Activated CD8-positive, alpha-beta T cell treated with anti-CD3 and anti-CD28 coated beads for 36 hours (primary cell): ENCODE measurements around the gene TLCD1. TPM values are rescaled to one million over a fixed set of nuclear protein-coding genes. Genes with fewer than 3 reads are reported as not detected.

Experiments used
- ATAC-seq: fragments of 200-7000 bp; cut with Tn5 transposase; one replicate; pipeline ENCODE4 v1.10.0; 2021; ENCODE audit warnings: mild to moderate bottlenecking, moderate library complexity
- CTCF ChIA-PET: fragments of 350-600 bp; sonication (Branson Sonifier 250); formaldehyde crosslinking; loops from one replicate; lab custom pipeline; 2021; ENCODE audit warnings: antibody characterized with exemption; lab: Charles Lee
- POLR2A ChIA-PET: fragments of 350-600 bp; sonication (Branson Sonifier 250); formaldehyde crosslinking; loops from one replicate; lab custom pipeline; 2021; ENCODE audit warnings: antibody characterized with exemption; lab: Charles Lee
- DNase-seq: peaks from one replicate; pipeline ENCODE4 v3.0.0-alpha.2; 2020
- H3K27ac Mint-ChIP-seq: one replicate; pipeline ENCODE4 v1.8.0; 2021; ENCODE audit warnings: mild to moderate bottlenecking, mixed read lengths
- H3K27me3 Mint-ChIP-seq: one replicate; pipeline ENCODE4 v1.8.0; 2021; ENCODE audit warnings: mixed read lengths
- H3K36me3 Mint-ChIP-seq: one replicate; pipeline ENCODE4 v1.8.0; 2021; ENCODE audit warnings: low read depth, mixed read lengths
- H3K4me1 Mint-ChIP-seq: one replicate; pipeline ENCODE4 v1.8.0; 2021; ENCODE audit warnings: low read depth, mixed read lengths
- H3K4me3 Mint-ChIP-seq: one replicate; pipeline ENCODE4 v1.8.0; 2021; ENCODE audit warnings: mild to moderate bottlenecking, moderate library complexity, mixed read lengths
- H3K9me3 Mint-ChIP-seq: one replicate; pipeline ENCODE4 v1.8.0; 2021; ENCODE audit warnings: mixed read lengths
- intact Hi-C: fragments of 100-400 bp; cut with micrococcal nuclease; formaldehyde crosslinking; loops from one replicate; pipeline ENCODE4 v1.10.0; 2022
- total RNA-seq, 2 experiments: library from RNA; stranded (reverse); gene quantifications; one replicate each; pipeline ENCODE4 v1.2.3, GENCODE V29; 2021
- TF ChIP-seq, protein P1 (sequence below): fragments of 200-600 bp; IDR thresholded peaks from one replicate; pipeline ENCODE4 v1.8.0; 2022; ENCODE audit warnings: antibody characterized with exemption, mild to moderate bottlenecking

The TLCD1 gene
- total RNA-seq, 2 experiments from 2014 or later: 6.5 to 8.7 TPM

DNA sequence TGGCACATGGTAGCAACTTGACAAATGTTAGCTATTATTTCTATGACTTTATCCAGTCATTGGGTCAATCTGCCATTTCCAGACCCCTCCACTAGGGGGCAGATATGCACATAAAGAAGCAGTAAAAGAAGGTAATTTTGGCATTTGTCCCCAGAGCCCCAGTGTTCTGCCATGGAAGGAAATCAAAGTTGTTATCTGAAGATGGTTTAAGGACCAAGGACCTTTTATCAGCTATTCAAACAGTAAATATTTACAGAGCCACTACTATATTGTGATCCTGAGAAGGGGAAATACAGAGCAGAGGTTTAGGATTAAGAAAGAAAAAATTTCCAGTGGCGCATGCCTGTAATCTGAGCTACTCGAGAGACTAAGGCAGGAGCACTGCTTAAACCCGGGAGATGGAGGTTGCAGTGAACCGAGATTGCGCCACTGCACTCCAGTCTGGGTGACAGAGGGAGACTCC lies 37.8 kb upstream of the TLCD1 start:
- peak; percentile 93 for DNase-seq
- Mint-ChIP-seq H3K27me3 (no peaks in the 10 kb centered on the region), H3K9me3 (no peaks in the 10 kb centered on the region), H3K27ac (no peak overlapping the region), H3K36me3 (peaks cover 12% of the 10 kb centered on the region), H3K4me3 (no peak overlapping the region), H3K4me1 (peaks cover 16% of the 10 kb centered on the region)
- ATAC-seq: peak; percentile 88
- CTCF ChIA-PET: interaction anchor here (0.6 to 7.1 kb wide), 67 partner anchors 10 to 354 kb away, joined by 3 to 109 read pairs (median 7); partner anchors contain the start of genes DHRS13, FAM222B, FLOT2 and NEK8
- intact Hi-C loops: loop anchor here (5.0 kb wide), 1 partner anchor 37 kb away; the partner anchor contains the start of genes NEK8 and TLCD1
- TF ChIP-seq, protein P1, sequence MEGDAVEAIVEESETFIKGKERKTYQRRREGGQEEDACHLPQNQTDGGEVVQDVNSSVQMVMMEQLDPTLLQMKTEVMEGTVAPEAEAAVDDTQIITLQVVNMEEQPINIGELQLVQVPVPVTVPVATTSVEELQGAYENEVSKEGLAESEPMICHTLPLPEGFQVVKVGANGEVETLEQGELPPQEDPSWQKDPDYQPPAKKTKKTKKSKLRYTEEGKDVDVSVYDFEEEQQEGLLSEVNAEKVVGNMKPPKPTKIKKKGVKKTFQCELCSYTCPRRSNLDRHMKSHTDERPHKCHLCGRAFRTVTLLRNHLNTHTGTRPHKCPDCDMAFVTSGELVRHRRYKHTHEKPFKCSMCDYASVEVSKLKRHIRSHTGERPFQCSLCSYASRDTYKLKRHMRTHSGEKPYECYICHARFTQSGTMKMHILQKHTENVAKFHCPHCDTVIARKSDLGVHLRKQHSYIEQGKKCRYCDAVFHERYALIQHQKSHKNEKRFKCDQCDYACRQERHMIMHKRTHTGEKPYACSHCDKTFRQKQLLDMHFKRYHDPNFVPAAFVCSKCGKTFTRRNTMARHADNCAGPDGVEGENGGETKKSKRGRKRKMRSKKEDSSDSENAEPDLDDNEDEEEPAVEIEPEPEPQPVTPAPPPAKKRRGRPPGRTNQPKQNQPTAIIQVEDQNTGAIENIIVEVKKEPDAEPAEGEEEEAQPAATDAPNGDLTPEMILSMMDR: peak; percentile 97
- POLR2A ChIA-PET: interaction anchor here (0.8 to 4.6 kb wide), 9 partner anchors 9 to 134 kb away, joined by 3 to 31 read pairs (median 12); partner anchors contain the start of genes FLOT2 and RPL23A

DNA sequence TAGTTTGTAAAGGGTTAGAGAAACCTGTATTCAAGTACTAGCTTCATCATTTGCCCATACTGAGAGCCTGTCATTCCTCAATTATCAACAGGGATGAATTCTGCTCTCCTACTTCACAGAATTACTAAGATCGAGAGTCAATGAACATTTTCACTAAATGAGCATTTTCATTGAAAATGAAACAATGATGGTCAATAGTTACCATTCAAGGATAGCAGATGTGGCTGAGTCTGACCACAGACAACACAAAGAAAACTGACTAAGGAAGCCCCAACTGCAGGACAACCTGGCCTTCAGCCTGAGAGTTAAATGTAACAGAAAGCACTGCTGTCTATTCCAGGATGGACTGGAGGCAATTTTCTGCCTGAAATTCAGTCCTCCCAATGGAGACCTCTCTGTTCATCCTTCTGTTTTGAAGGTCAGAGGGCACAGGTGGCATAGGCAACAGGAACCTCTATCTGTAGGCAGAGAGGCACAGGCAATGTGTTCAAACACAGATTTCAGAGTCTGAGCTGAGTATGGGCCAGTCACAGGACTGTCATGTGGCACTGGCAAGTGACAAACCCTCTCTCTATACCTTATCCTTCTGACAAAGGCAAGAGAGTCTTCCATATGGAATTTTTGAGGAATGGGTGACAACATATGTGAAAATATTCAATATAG lies 37.2 kb upstream of the TLCD1 start:
- TF ChIP-seq, protein P1: no peak
- no peak overlapping the region for H3K27ac Mint-ChIP-seq
- DNase-seq: no peak

DNA sequence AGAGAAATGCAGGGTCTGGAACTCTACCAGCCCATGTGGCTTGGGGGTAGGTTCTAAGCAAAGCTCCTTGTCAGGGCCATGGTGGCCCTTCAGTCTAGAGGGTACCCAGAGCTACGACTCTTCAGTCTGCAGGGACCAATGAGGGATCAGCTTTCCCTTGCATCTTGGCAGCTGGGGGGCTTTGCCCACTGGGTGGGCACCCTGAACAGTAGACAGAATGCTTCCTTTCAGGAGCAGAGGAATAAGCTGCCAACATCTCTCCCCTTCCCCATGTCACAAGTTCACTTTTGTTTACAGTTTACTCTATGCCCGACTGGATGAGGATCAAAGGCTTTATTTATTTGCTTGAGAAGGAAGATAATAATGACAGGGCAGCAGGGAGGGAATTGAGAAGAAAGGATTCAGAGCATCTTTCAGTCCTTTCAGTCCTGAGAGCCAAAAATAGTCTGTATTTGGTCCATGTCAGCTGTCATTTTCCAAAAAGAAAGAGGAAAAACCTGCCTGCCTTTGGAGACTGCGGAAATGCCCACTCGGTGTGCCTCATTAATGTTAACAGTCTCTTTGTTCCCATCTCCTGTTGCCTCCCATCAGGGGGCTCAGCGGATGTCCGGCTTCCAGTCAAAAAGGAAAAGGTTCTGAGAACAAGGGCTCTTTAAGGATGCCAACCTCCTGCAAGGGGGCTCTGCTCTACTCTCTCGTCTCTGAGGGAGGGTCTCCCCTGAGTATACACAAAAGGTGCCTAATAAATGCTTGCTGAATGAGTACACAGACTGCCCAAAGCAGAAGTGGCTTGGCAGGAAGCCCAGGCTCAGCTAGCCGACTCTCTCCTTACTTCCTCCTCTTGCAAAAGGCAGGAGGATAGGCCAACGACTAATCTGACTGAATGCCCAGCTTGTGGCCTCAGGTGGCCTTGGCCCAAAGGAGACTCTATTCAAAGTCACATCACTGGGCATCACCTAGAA lies 34.8 kb upstream of the TLCD1 start:
- no peaks in the 10 kb centered on the region for H3K27me3 Mint-ChIP-seq
- POLR2A ChIA-PET: interaction anchor here (1.3 to 4.6 kb wide), 5 partner anchors 10 to 121 kb away, joined by 3 to 31 read pairs (median 8); partner anchors contain the start of gene RPL23A
- ATAC-seq: no peak

More for the DNA sequence above, 37.2 kb upstream of the TLCD1 start:
- intact Hi-C loops: loop anchor here (5.0 kb wide), 1 partner anchor 36 kb away; the partner anchor contains the start of genes NEK8 and TLCD1
- H3K36me3 Mint-ChIP-seq: peaks cover 13% of the 10 kb centered on the region
- H3K4me1 Mint-ChIP-seq: peaks cover 14% of the 10 kb centered on the region
- peak; percentile 50 for ATAC-seq
- H3K4me3 Mint-ChIP-seq: no peak overlapping the region
- H3K9me3 Mint-ChIP-seq: no peaks in the 10 kb centered on the region
- no peaks in the 10 kb centered on the region for H3K27me3 Mint-ChIP-seq
- ChIA-PET CTCF (interaction anchor here (0.6 to 7.1 kb wide), 67 partner anchors 11 to 361 kb away, joined by 3 to 109 read pairs (median 7); partner anchors contain the start of genes DHRS13, FAM222B, FLOT2 and NEK8), POLR2A (interaction anchor here (0.8 to 4.6 kb wide), 10 partner anchors 9 to 135 kb away, joined by 3 to 31 read pairs (median 8); partner anchors contain the start of genes FLOT2 and RPL23A)

GRCh38 chr17:28759256-28759865 lies 33.3 kb upstream of the TLCD1 start:
- H3K27me3 Mint-ChIP-seq: no peaks in the 10 kb centered on the region
- no peak overlapping the region for H3K4me3 Mint-ChIP-seq
- DNase-seq: no peak
- ChIA-PET CTCF (interaction anchor here (7.1 kb wide), 1 partner anchor 32 kb away, joined by 99 read pairs; the partner anchor contains the start of genes NEK8 and TLCD1), POLR2A (interaction anchor here (1.3 kb wide), 1 partner anchor 123 kb away, joined by 3 read pairs; no protein-coding TSS in a partner anchor)
- H3K9me3 Mint-ChIP-seq: no peaks in the 10 kb centered on the region
- TF ChIP-seq, protein P1: no peak
- H3K36me3 Mint-ChIP-seq: peaks cover 12% of the 10 kb centered on the region
- intact Hi-C loops: no loop called here
- peaks cover 12% of the 10 kb centered on the region for H3K4me1 Mint-ChIP-seq
- H3K27ac Mint-ChIP-seq: no peak overlapping the region
- no peak for ATAC-seq

More for the DNA sequence above, 34.8 kb upstream of the TLCD1 start:
- no peaks in the 10 kb centered on the region for H3K9me3 Mint-ChIP-seq
- intact Hi-C loops: loop anchor here (5.0 kb wide), 1 partner anchor 34 kb away; the partner anchor contains the start of genes NEK8 and TLCD1
- H3K4me1 Mint-ChIP-seq: peaks cover 14% of the 10 kb centered on the region
- peaks cover 10% of the 10 kb centered on the region for H3K36me3 Mint-ChIP-seq
- no peak overlapping the region for H3K27ac Mint-ChIP-seq
- no peak for DNase-seq
- TF ChIP-seq, protein P1: no peak
- no peak overlapping the region for H3K4me3 Mint-ChIP-seq
- CTCF ChIA-PET: interaction anchor here (1.2 to 7.1 kb wide), 8 partner anchors 9 to 192 kb away, joined by 3 to 109 read pairs (median 31); partner anchors contain the start of genes NEK8, PHF12, TLCD1 and TRAF4
